ENCODE data around the gene EEF1AKMT1. TPM values are rescaled to one million over a fixed set of nuclear protein-coding genes. Genes with fewer than 3 reads are reported as not detected.
"Not testable (repeated sequence)": the region's sequence is repeated elsewhere in the genome, so short reads cannot be mapped to it uniquely, and the experiment has no call there.

EEF1AKMT1 gene
- polyA plus RNA-seq, 4 donors = 16.3 to 19.3 (median 17.5) TPM

DNA sequence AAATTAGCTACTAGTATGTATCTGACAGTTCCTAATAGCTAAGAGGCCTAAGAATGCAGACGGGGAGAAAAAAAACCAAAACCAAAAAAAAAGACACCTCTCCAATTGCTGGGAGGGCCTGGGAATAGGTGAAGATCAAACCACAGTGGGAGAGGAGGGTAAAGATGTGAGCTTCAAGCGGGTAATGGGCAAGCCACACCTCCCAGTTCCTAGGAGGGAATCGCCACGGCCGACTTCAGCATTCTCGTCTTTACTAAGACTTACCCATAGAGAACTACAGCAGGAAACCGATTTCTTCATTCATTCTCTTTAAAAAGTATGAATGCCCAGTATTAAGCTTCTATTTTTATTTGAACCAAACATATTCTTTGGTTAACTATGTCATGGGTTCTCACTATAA is 5.6 kb upstream of the EEF1AKMT1 start:
- DNase-seq (ENCODE audit: low read depth in 4 of 4, low spot score in 3 of 4) = no peak

DNA sequence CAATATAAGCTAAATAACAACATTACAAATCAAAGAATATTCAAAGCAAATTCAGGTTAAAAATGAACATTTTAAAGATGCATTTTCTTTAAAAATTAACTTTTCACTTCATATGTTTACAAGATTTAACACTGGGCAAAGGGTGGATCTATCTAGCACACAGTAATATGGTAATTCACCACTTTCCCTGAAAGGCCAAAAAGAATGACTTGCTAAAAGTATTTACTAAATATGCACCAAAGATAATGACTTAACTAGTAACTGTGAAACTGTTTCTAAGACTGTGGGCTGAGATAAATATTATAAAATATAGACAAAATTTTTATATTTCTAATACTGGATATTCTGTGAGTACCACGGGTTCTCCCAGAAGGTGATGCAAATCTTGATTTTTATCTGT is 4.5 kb upstream of the EEF1AKMT1 start:
- no peak for DNase-seq (ENCODE audit: low read depth in 4 of 4, low spot score in 3 of 4)

DNA sequence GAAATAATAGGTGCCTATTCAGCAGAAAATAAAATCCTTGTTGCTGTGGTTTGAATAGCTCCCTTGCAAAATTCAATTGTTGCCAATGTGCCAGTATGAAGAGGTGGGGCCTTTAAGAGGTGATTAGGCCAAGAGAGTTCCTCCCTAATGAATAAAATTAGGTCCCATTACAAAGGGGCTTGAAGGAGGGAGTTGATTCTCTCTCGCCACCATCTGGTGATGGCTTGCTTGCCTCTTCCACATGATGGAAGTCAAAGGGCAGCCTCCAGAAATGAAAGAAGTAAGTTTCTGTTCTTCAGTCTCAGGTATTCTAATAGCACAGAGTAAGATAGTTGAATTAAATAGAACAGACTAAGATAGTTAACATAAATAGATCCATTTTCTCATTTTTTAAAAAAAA is 3.0 kb upstream of the EEF1AKMT1 start:
- no peak for DNase-seq (ENCODE audit: low read depth in 4 of 4, low spot score in 3 of 4)

DNA sequence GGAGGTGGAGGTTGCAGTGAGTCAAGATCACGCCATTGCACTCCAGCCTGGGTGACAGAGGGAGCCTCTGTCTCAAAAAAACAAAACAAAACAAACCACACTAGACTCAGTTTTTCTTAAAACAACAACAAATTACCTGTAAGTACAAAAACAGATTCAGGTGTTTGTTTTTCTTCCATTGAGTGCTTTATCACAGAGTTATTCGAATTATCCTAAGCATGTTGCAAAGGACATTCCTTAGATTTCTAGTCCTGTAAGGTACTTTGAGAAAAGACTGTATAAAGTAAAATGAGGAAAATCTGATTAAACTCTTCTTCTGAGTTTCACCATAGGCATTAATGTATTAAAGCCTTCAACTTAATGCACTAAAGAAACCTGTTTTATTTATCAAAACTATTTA is 2.2 kb upstream of the EEF1AKMT1 start:
- DNase-seq (ENCODE audit: low read depth in 4 of 4, low spot score in 3 of 4) = no peak

DNA sequence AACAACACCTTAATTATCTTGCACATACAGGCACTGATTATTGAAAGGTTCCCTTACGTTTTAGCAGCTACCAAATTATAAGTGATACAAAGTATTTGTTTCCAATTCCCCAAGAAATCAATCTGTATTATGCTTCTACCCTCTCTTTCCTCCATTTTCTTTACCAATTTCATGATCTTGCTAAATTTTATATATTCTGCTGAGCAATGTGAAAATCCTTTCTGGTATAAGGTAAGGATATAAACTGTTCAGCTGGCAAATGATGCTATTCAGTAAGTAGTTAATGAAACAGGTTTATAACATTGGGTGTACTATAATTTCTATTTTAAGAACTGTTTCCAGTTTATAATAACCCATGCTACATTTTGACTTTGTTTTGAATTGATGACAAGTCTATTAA is 985 bp upstream of the EEF1AKMT1 start:
- DNase-seq (ENCODE audit: low read depth in 4 of 4, low spot score in 3 of 4) = no peak

DNA sequence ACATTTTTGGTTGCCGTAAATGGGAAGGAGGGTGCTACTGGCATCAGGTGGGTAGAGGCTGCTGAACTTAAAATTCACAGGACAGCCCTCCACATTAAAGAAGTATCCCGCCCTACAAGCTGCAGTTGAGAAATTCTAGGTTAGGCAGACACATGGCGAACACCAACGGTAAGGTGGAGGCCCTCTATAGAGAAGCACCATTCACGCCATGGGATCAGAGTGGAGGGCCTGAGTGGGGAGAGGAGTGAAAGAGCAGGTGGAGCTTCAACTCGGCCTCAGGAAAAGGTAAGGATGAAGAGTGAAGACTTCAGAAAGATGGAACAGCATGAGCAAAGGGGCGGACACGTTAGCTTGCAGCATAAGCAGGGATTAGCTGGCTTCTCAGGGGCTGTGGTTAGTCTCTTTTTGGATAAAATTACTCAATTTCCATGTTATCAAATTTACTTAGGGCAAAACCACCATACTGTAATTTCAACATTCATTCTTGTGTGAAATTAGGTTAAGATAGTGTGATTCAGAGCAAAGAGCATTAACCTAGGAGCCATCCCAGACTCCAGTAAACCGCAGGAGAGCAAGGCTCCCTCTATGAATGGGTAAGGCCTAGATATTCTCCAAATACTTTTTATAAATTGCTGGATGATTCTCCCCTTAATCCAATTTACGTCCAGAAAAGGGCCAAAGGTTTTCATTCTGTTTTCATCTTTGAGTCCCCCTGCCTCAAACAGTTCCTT is 1.2 kb downstream of the EEF1AKMT1 start:
- DNase-seq (ENCODE audit: low read depth in 4 of 4, low spot score in 3 of 4) = no peak

DNA sequence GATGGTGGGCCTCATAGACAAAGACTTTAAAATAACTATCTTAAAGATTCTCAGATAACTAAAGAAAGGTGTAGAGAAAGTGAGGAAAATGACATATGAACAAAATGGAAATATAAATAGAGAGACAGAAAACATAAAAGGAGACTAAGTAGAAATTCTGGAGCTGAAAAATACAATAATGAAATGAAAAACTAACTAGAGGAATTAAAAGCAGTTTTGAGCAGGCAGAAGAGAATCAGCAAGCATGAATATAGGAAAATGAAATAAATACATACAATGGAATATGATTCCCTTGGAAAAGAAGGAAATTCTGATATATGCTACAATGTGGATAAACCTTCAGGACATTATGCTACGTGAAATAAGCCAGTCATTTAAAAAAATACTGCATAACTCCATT is 3.9 kb downstream of the EEF1AKMT1 start:
- DNase-seq (ENCODE audit: low read depth in 4 of 4, low spot score in 3 of 4) = no peak

DNA sequence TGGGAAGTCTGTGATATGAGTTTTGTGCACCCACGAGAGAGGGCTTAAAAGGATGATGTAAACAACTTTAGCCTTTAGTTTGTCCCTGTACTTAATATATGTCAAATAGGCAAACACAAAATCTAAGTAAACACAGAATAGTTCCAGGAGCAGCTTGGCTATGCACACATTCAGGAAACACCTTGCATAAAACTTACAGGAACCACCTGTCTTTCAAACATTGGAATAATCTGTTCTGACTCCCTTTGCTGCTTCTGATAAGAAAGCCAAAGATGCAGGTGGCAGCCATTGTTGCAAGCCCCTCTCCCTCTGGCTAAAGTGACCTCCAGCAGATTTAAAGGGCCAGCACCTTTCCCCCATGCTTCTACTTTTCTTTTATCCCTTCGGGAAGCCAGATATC is 4.7 kb downstream of the EEF1AKMT1 start:
- DNase-seq (ENCODE audit: low read depth in 4 of 4, low spot score in 3 of 4) = no peak

DNA sequence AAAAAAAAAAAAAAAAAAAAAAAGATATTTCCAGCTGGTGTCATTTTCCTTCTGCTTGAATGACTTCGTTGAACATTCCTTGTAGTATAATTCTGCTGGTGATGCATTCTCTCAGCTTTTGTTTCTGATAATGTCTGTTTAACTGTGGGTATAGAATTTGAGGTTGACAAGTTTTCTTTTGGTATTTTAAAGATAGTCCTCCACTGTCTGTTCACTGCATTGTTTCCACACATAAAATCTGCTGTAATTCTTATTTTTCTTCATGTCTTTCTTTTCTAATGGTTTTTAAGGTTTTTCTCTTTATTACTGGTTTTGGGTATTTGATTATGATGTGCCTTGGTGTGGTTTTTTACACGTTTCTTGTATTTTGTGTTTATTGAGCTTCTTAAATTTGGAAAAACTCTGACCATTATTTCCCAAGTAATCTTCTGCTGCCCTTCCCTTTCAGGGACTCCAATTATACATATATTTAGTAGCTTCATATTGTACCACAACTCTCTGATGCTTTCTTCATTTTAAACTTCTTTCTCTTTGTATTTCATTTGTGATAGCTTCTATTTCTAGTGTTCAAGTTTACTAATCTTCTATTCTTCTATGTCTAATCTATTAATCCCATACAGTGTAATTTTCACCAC is 6.3 kb downstream of the EEF1AKMT1 start:
- no peak for DNase-seq (ENCODE audit: low read depth in 4 of 4, low spot score in 3 of 4)

DNA sequence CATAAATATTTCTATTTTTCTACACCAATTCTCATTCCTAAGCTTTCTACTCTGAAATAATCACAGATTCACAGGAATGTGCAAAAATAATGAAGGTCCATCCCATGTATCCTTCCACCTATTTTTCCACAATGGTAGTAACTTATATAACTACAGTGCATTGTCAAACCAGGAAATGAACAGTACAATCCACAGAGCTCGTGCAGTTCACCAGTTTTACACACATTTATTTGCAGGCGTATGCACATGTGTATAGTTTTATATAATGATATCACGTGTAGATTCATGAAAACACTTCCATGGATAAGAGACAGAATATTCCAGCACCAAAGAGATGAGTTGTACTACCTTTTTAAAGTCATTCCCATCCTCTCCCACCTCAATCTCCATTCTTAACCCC is 12.9 kb downstream of the EEF1AKMT1 start:
- DNase-seq (ENCODE audit: low read depth in 4 of 4, low spot score in 3 of 4) = no peak

DNA sequence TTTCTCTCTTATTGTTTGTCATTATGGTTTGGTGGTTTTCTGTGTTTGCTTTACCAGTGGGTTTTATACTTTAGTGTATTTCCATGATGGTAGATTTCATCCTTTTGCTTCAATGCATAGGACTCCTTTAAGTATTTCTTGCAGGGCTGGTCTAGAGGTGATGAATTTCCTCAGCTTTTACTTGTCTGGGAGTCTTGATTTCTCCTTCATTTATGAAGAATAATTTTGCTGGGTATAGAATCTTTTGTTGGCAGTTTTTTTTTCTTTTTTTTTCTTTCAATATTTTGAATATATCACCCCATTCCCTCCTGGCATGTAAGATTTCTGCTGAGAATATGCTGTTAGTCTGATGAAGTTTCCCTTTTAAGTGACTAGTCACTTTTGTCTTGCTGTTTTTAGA is 19.8 kb downstream of the EEF1AKMT1 start:
- no peak for DNase-seq (ENCODE audit: low read depth in 4 of 4, low spot score in 3 of 4)

DNA sequence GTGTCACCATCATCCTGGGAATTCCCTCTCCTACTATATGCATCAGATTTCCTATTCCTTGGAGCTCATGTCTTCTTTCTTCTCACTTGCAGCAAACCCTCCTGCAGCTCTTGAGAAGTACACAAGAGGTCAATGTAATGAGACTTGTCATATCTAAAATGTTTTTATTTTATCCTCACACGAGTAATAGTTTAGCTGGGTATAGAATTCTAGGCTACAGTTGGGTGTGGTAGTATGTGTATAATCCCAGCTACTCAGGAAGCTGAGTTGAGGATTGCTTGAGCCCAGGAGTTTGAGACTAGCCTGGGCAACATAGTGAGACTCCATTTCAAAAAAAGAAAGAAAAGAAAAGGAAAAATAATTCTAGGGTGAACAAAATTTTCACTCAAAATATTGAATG is 24.4 kb downstream of the EEF1AKMT1 start:
- no peak for DNase-seq (ENCODE audit: low read depth in 4 of 4, low spot score in 3 of 4)

DNA sequence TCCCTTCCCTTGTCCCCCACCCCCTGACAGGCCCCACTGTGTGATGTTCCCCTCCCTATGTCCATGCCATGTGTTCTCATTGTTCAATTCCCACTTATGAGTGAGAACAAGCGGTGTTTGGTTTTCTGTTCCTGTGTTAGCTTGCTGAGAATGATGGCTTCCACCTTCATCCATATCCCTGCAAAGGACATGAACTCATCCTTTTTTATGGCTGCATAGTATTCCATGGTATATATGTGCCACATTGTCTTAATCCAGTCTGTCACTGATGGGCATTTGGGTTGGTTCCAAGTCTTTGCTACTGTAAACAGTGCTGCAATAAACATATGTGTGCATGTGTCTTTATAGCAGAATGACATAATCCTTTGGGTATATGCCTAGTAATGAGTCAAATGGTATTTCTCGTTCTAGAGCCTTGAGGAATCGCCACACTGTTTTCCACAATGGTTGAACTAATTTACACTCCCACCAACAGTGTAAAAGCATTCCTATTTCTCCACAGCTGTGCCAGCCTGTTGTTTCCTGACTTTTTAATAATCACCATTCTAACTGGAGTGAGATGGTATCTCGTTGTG is 29.8 kb downstream of the EEF1AKMT1 start:
- DNase-seq (ENCODE audit: low read depth in 4 of 4, low spot score in 3 of 4) = not testable (repeated sequence)

DNA sequence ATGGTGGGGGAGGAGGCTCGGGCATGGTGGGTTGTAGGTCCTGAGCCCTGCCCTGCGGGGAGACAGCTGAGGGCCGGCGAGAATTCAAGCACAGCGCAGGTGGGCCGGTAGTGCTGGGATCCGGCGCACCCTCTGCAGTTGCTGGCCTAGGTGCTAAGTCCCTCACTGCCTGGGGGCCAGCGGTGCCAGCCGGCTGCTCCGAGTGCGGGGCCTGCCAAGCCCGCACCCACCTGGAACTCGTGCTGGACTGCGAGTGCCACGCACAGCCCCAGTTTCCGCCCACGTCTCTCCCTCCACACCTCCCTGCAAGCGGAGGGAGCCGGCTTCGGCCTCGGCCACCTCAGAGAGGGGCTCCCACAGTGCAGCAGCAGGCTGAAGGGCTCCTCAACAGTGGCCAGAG is 33.7 kb downstream of the EEF1AKMT1 start:
- DNase-seq (ENCODE audit: low read depth in 4 of 4, low spot score in 3 of 4) = no peak

DNA sequence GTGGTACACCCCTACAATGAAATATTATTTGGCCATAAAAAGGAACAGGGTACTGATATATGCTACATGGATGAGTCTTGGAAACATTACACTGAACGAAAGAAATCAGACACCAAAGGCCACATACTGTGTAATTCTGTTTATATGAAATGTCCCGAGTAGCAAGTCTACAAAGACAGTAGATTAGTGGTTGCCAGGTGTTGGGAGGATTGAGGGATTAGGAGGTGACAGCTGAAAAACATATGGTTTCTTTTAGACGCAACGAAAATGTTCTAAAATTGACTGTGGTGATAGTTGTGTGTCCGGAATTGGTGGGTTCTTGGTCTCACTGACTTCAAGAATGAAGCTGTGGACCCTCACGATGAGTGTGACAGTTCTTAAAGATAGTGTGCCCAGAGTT is 35.1 kb downstream of the EEF1AKMT1 start:
- DNase-seq (ENCODE audit: low read depth in 4 of 4, low spot score in 3 of 4) = no peak

DNA sequence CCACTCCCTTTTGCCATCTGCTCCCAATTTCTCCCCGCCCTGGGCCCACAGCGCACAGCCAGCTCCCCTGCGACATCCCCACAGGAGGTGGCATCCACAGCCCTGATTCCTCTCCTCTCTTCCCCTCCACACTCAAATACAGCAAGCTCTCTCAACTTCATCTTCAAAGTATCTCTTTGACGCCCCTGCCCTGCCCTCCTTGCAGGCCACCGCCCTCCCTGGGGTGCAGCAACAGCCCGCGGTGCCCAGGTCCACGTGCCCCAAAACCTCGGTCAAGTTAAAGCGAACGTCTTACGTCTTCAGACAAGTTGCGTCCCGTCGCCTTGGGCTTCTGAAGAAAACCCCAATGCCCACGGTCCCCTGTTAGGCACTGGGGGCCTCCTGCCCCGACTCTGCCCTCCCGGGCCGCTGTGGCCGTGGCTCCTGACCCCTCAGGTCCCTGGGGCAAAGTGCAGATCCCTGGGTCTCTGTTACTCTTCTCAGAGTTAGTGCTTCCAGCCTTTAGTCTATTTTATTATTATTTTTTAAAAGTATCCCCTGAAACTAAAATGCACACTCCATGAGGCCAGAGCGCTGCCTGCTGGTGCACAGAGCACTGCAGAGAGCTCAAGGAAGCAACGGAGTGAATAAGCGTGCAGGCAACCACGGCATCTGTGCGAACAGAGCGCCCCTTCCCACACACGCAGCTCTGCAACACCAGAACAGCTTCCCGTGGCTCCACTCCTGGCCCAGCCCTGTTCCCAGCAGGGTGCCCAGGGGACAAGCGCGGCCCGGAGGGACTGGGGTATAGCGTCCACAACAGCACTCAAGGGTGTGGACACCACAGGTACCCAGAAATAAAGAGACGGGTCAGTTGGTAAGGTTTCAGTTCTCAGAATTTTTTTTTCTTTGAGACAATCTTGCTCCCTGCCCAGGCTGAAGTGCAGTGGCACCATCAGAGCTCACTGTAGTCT is 43.9 kb downstream of the EEF1AKMT1 start:
- DNase-seq (ENCODE audit: low read depth in 4 of 4, low spot score in 3 of 4) = no peak

DNA sequence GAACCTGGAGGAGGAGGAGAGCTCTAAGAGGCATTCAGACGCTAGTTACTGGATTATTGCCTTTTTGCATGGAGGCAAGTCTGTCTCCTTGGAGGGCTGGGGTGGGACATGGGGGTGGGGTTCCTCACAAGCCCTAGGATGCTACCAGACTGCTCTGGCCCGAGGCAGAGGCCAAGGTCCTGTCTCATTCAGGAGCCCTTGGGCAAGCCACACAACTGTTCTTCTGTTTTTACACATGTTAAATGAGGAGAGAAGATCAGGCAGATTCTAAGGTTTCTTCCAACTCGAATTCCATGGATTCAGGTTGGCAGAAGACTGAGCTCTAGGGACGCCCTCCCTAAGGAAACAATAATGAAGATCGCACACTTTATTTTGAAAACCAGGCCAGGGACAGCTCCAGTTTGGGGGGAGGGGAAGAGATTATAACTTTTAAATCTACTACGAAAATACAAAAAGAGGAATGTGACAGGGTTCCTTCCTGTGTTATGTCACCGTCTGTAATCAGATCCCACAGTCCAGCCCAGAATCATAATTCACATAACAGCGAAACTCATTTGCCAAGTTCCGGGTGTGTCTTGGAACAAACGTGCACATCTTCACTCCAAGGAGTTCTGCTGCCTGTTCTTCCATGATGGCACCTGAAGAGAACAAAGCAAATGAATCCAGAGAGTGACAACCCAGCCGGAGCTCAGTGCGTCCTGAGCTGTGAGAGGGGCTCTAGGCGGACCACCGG is 45.0 kb downstream of the EEF1AKMT1 start:
- no peak for DNase-seq (ENCODE audit: low read depth in 4 of 4, low spot score in 3 of 4)

DNA sequence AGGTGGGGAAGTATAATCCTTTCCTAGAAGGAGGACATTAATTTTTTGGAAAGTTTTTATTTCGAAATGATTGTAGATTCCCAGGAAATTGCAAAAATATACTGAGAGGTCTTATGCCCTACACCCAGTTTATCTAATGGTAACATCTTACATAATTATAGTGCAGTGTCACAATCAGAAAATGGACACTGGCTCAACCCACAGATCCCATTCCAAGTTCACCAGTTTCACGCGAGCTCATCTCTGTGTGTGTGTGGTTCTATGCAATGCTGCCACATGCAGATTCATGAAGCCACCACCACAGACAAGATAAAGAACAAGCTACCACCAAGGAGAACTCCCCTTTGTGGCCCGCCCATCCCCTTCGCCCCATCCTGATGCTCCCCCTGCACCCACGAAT is 45.9 kb downstream of the EEF1AKMT1 start:
- no peak for DNase-seq (ENCODE audit: low read depth in 4 of 4, low spot score in 3 of 4)

DNA sequence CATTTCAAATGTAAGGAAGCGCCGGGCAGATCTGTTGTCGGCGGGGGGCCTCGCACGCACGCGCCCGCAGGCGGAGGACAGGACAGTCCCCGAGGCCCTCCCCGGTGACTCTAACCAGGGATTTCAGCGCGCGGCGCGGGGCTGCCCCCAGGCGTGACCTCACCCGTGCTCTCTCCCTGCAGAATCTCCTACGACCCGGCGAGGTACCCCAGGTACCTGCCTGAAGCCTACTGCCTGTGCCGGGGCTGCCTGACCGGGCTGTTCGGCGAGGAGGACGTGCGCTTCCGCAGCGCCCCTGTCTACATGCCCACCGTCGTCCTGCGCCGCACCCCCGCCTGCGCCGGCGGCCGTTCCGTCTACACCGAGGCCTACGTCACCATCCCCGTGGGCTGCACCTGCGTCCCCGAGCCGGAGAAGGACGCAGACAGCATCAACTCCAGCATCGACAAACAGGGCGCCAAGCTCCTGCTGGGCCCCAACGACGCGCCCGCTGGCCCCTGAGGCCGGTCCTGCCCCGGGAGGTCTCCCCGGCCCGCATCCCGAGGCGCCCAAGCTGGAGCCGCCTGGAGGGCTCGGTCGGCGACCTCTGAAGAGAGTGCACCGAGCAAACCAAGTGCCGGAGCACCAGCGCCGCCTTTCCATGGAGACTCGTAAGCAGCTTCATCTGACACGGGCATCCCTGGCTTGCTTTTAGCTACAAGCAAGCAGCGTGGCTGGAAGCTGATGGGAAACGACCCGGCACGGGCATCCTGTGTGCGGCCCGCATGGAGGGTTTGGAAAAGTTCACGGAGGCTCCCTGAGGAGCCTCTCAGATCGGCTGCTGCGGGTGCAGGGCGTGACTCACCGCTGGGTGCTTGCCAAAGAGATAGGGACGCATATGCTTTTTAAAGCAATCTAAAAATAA is 52.1 kb downstream of the EEF1AKMT1 start:
- peak in 1 of 4 donors; percentile 28 for DNase-seq (ENCODE audit: low read depth in 4 of 4, low spot score in 3 of 4)

Measured in right renal pelvis (tissue), 4 donors.